Astrocyte of the hippocampus (primary cell): ENCODE measurements around the gene KCNK3.
"Not testable (repeated sequence)": the region's sequence is repeated elsewhere in the genome, so short reads cannot be mapped to it uniquely, and the experiment has no call there.

Source experiments
- DNase-seq: peaks from one replicate; pipeline ENCODE4 v3.0.0; 2011; ENCODE audit warnings: low read depth, low spot score

KCNK3 gene

DNA sequence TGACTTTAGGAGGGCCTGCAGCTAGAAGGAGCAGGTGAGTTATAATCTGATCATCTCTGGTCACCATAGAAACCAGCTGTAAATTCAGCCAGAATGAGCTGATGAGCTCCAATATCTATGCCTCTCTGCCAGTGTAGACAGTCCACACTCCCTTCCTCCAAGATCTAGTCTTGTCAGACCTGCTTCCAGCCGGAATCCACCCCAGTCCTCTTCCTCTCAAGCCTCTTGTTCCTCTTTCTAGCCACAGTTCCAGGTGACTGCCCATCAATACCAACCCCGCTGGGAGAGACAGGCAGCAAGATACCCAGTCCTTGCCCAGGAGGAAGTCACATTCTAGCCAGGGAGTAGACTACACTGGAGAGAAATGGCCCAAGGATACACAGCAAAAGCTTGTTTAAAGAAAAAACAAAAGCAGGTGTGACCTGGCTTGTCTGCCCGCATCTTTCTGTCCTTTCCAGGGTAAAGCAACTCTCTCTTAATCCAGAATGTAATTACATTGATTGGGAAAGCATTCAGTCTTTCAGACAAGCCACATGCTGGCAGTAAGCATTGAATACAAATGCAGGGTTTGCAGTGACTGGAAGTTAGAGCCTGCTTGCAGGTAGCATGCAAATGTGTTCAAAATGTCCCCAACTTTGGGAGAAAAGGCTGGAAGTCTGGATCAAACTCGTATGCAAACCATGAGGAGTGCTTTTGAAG is 62.6 kb downstream of the KCNK3 start:
- no peak for DNase-seq

DNA sequence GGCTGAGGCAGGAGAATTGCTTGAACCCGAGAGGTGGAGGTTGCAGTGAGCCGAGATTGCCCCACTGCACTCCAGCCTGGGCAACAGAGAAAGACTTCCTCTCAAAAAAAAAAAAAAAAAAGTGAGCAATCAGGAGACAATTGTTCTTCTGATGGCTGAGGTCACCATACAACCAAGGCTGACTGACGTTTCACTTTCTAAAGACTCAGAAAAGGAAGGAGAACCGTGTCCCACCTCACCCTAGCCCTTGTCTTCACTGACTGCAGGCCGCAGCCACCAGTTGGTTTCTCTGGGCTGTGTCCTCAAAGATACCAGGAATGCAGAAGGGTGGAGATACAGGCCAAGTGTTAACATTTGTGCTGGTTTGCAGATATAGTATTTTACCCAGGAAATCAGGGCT is 63.8 kb downstream of the KCNK3 start:
- no peak for DNase-seq

DNA sequence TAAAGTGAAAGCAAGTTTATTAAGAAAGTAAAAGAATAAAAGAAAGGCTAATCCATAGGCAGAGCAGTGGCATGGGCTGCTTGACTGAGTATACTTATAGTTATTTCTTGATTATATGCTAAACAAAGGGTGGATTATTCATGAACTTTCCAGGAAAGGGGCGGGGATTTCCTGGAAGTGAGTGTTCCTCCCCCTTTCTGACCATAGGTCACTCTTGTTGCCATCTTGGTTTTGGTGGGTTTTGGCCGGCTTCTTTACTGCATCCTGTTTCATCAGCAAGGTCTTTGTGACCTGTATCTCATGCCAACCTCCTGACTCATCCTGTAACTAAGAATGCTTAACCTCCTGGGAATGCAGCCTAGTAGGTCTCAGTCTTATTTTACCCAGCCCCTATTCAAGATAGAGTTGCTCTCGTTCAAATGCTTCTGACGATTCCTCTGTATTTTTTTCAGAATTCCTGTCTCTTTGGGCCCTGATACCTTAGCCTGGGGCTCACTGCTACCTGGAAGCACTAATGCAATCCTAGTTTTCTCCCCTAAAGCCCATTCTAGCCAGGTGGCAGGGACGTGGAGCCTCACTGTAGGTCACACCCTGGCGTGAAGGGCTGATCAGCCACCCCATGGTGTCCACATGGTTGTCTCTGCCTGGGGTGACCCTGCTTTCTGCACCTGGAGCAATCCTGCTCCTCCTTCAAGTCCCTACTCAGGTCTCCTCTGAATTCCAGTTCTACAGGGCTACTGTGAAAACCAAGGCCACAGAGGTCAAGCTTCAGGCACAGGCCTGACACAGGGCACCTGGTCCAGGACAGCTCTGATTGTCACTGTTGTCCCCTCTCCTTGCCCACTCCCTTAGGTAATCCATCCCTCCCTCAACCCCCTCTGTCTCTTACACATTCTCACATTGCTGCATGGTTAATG is 65.6 kb downstream of the KCNK3 start:
- DNase-seq, result peak; percentile 97

DNA sequence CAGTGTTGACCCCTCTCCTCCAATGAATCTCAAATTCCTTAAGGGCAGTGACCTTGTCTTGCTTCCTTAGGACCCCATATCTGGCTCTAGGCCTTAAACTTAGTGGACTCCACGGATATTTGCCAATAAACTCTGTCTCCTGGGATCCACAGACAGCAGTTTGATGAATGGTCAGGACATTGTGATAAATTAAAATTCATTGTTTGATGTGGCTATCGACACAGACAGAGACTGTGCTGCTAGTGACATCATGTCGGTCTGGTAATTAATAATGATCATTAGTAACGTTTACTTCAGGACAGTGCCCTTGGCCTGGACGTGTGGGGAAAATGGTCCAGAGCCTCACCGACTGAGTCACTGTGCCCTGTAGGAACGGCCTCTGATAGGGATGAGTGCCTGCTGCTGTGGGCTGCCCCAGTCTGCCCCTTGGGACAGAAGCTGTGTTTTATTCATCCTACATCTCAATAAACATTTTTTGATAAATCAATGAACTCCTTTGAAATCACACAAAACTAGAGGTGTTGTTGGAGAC is 66.3 kb downstream of the KCNK3 start:
- DNase-seq, result no peak

DNA sequence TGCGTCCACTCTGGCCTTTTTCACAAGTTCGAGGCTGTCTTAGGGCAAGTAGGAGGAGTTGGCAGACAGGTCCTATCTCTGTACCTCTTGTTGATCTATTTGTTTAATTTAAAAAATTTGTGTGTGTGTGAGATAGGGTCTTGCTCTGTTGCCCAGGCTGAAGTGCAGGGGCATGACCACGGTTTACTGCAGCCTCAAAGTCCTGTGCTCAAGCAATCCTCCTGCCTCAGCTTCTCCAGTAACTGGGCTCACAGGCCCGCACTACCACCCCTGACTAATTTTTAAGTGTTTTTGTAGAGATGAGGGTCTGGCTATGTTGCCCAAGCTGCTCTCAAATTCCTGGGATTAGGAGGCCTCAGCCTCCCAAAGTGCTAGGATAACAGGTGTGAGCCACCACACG is 67.3 kb downstream of the KCNK3 start:
- no peak for DNase-seq

DNA sequence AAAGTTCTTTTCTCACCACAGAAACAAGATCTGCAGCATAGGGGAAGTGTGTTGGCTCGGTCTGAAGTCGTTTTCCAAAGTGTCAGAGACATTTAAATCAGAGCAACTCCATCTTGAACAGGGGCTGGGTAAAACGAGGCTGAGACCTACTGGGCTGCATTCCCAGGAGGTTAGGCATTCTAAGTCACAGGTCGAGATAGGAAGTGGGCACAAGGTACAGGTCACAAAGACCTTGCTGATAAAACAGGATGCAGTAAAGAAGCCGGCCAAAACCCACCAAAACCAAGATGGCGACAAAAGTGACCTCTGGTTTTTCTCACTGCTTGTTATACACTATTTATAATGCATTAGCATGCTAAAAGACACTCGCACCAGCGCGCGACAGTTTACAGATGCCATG is 68.5 kb downstream of the KCNK3 start:
- not testable (repeated sequence) for DNase-seq

DNA sequence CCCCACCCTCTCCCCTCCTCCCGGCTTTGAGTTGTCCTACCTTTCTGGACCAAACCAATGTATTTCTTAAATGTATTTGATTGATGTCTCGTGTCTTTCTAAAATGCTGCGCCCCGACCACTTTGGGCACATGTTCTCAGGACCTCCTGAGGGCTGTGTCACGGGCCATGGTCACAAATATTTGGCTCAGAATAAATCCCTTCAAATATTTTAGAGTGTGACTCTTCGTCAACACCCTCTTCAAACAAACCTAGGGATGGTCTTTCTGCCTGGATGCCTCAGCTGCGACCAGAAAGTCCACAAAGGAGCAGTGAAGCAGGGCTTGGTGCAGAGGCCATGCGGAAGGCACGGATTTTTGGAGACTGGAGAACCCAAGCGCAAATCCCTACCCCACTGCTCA is 70.5 kb downstream of the KCNK3 start:
- DNase-seq, result no peak

DNA sequence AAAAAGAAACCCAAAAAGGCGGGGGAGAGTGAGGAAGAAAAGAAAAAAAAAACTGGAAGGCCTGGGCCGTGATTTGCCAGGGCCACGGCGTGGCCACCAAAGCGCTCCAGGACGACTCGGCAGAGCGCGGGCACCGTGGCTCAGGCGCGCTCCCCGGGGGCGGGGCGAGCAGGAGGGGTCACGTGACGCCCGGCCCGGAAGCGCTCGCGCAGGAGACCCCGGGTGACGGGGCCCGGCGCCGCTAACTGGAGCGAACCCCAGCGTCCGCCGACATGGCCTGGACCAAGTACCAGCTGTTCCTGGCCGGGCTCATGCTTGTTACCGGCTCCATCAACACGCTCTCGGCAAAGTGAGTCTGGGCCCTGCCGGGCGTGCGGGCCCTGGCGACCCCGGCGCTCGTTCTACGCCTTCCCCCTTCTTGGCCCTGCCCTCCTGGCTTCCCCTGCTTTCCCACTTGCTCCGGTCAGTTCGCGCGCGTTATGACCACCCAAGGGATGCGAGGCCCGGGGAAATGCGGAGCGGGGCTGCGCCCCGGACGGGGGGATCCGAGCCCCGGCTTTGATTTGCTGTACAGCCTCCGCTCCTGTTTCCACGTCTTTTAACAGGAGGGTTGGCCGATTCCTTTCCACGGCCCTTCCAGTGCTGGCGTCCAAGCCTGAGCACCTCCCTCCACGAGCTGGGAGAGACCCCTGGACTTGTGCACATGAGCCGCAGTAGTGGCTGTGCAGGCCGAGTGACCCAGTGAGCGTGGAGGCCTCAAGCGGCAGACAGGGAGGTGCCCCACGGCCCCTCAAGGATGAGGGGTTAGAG is 71.8 kb downstream of the KCNK3 start, which contains the start of gene SLC35F6:
Gene SLC35F6 (plus strand): TSS at position 207 of the 810 bp plus-strand sequence. CDS start 66 bp downstream, at position 273.
- DNase-seq, result peak; percentile 93

DNA sequence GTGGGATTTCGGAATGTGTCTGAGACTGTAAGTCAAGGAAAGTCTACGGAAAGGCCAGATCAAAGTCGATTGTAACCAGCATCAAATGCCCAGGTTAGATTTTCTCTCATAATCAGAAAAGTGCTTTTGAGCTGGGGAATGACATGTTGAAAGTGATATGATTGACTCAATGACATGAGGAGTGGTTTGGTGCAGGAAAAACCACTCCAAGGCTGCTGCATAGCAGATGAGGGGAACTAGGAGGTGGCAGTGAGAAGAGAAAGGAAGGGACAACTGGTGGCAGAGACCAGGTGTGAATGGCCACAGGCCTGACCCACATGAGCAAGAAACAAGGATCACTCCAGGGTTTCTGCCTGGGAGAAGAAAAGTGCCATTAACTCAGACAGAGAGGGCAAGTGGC is 72.4 kb downstream of the KCNK3 start:
- DNase-seq, result no peak

DNA sequence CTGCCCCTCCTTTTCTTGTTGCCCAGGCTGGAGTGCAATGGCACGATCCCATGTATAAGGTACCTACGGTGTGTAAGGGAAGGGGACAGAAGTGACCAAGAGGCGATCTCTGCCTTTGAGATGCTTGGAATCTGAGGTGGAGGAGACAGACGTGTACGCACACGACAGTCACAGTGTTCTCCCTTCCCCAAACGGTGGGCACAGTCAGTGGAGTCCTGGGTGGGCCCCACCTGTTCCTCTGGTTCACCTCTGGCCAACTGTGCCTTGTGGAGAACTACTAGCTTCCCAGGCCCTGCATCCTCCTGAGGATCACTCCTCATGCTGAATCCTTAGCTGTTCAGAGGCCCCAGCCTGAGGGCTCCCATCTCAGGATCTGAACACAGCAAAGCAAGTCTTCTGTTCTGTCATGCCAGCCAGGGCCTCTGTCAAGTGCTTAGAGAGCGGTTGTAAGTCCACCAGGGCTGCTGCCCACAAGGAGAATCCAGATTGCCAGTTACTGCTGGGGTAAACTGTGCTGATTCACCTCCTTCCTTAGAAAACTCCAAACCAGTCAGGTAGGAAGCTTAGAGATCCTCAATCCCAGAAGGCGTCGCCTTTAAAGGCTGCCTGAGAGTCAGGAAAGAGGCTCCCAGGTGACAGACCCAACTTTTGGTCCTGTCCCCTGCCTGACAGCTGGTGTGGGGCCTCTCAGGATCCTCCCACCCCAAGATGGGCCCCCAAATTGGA is 73.1 kb downstream of the KCNK3 start:
- no peak for DNase-seq

DNA sequence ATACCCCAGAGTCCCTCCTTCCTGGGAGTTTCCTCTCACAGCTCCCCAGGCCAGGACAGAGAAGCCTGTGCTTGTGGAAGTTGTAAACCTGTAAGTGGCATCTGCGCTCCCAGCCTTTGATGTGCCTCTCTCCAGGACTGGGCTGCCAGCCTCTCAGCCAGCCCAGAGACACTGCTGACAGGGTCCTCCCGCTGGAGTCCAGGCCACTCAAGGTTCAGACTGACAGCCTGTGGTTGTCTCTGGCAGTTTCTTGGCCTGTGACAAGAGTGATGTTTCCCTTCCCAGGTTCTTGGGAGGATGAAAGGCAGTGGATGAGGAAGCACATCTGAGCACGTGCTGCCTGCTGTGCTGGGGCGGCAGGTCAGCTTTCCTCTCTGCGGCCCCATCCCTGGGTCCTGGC is 74.6 kb downstream of the KCNK3 start:
- peak; percentile 31 for DNase-seq

DNA sequence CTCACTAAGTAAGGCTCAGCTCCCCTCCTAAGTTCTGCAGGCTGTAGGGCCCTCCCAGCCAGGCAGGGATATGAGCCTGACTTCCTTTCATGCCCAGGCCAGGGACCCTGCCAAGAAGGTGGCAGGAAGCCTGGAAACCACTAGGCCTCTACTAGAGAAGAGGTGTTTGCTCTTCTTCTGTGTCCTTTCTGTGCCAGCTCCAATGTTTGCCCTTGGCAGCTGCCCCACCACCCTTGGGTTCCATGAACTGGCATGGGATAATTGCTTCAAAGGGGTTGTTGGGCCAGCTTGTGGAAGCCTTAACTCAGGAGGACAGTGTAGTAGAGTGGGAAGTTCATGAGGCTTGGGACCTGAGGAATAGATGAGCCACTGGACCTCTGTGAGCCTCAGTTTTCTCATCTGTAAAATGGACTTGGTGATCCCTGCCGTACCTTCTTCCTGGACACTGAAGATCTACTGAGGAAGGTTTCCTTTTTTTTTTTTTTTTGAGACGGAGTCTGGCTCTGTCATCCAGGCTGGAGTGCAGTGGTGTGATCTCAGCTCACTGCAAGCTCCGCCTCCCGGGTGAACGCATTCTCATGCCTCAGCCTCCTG is 75.5 kb downstream of the KCNK3 start:
- DNase-seq, result no peak

DNA sequence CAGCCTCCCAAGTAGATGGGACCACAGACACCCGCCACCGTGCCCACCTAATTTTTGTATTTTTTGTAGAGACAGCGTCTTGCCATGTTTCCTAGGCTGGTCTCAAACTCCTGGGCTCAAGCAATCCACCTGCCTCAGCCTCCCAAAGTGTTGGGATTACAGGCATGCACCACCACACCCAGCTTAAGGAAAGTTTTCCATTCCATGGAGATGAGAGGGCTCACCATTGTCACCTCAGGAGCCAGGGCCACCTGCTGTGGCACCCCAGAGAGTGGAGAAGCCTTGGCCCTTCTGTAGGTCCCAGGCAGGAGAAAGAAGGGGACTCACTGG is 76.2 kb downstream of the KCNK3 start:
- no peak for DNase-seq

DNA sequence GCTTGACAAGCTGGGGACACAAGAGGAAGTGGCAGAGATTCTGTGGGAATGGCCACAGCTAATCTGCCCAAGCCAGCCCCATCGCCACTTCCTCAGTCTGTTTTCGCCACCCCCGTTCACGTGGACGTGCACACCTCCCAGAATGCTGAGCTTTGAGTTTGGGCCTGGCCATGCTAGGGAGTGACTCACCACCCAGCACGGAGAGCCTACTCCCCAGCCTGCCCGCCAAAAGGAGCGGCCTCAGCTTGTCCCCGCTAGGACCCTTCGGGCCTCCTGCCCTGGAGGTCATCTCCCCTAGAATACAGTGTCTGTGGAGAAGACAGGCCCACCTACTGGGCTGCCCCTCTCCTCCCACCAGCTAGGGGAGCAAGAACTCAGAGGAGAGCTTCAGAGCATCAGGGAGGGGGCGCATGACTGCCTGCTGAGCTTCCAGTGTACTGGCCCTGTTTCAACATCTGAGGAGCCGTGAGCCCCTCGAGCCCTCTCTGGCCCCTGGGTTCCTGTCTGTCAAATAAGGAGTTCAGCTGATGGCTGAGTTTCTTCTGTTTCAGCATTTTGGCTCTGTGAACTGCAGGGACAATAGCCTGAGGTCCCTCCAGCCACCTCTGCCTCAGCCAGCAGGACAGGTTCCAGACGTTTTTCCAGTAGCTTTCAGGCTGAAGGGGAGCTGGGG is 76.7 kb downstream of the KCNK3 start:
- no peak for DNase-seq

DNA sequence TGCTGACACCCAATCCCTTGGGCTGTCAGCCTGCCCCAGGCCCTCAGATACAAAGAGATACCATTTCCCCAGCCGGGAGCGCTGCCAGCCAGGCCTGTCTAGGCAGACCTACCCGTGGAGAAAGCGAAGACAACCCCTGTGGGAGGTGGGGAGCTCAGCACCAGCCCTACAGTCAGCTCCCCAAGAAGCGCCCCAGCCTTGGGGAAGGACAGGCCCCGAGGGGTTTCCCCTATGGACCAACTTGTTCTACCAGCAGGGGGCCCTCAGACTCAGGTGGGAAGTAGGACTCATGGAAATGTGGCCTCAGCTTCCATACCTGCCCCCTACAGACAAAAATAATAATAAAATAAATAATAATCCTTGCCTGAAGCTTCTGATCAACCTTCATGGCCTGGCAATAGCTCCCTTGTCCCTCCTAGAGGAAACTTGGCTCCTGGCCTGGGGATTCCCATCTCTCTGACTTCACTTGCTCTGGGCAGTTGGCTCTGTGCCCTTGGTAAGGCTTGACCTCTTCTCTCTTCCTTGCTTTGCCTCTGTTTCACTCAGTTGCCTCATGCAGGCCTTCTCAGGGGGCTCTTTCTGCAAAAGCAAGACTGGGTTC is 78.6 kb downstream of the KCNK3 start:
- DNase-seq, result peak; percentile 68

DNA sequence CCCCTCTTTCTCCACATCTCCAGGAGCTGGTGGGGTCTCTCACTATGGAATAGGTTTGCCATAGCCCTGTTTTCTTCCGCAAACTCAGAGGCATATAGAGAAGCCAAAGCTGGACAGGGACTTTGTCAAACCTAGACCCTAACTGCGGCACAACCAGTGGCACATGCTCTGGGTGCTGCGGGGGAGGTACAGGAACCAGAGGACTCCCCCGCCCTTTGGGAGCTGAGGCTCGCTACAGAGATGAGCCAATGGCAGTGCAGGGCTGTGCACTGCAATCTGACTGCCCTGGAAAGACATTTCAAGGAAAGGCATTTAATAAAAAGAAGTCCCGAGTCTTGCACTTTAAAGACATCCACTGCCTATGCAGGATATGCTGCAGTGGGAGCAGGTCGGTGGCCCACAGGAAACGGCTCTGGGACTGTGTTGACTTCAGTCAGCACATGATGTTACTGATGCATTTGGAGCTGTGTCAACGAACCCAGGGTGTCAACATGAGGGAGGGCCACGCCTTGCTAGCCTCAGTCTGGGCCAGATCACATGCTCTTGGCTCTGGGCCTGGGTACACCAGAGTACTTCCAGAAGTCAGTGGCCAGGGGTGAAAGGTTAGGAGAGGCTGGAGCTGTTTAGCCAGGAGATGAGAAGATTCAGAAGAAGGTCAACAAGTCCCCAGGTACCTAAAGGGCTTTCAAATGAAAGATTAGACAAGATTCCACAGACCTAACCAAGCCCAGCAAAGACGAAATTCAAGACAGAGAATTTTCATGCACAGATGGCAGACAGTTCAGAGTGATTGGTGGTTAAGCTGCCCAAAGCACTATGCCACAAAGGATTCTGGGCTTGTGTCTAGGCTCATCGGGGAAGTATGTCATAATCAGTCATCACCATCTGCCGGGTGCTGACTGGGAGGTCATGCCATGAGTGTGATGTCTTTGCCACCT is 79.8 kb downstream of the KCNK3 start:
- DNase-seq, result no peak

DNA sequence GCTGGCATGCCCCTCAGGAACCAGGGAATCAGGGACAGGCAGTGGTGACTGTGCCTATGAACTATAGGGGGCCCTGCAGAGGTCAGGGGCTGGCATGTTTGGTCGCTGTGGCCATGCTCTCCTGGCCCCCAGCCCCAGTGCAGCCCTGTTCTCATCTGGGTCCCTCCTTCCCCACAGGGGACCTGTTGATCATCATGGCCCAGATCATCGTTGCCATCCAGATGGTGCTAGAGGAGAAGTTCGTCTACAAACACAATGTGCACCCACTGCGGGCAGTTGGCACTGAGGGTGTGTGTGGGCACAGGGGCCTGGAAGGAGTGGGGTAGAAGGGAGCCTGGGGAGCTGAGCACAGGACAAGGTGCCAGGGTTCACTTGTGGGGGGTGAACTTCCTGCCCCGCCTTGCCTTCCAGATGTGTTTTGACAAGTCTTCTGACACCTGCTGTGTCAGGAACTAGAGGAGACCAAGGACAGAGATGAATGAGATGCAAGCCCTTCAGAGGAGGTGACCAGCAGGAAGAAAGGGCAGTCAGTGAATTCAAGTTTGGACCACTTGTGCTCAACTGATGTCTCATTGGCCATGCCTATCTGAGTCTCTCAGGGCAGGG is 83.8 kb downstream of the KCNK3 start:
- no peak for DNase-seq

DNA sequence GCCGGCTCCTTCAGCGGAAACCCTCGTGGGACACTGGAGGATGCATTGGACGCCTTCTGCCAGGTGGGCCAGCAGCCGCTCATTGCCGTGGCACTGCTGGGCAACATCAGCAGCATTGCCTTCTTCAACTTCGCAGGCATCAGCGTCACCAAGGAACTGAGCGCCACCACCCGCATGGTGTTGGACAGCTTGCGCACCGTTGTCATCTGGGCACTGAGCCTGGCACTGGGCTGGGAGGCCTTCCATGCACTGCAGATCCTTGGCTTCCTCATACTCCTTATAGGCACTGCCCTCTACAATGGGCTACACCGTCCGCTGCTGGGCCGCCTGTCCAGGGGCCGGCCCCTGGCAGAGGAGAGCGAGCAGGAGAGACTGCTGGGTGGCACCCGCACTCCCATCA is 85.6 kb downstream of the KCNK3 start:
- no peak for DNase-seq
